Jurkat, Clone E6-1 (cell line): ENCODE measurements around the gene BCL2L15.

ENCODE experiments used
- DNase-seq: peaks from one replicate; pipeline ENCODE4 v3.0.0-alpha.2; 2011; ENCODE audit warnings: low read depth, low spot score
- H3K4me3 ChIP-seq: 2 replicates; pipeline ENCODE4 v1.5.1; 2011; ENCODE audit warnings: mild to moderate bottlenecking, low read length, control low read depth, moderate library complexity

Gene BCL2L15

DNA sequence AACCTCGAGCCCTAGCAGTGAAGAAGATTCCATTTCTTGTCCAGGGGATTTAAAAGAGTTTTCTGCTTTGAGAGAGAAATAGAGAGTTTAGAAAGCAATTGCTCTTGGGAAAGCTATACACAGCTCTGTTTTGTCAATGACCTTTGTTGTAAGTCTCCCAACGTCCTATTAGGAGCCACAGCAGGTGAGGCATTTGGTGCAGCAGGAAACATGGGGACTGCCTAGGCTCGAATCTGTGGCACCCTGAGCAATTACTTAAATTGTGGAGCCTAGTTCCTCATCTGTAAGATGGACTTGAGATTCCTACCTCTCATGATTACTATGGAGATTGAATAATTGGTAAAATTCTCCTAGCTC lies 25.9 kb upstream of the BCL2L15 start:
- no peak for DNase-seq
- no peak overlapping the region for H3K4me3 ChIP-seq

DNA sequence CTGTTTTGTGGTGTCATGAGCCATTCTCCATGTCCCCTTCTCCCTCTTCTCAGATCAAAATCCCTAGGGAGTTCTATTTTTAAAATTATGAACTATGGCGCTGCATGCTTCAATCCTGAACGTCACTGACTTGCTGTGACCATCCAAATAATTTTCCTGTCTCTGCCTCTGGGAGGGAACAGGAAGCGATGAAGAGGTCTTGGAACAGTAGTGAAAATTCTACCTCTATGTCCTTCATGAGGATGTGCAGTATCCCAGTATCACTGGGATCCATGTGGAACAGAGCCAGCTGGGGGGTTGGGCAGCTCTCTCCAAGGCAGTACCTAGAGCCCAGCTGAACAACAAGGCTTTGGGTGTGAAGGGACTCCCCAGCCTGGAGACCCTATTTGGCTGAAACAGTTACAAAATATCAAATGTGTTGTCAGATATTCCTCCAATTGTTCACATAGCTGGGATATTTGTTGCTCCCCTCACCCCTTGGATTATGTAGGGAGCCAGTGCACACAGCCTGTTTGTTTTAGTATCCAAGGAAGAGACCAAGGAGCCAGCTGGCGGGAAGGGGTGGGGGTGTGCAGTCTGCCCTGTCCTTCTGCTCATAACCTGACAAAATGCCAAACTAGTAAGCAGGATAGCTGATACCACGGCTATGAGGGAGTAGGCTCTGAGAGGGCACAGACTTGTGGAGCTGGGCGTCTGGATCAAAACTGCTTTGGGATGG lies 25.4 kb upstream of the BCL2L15 start:
- DNase-seq: no peak
- H3K4me3 ChIP-seq: no peak overlapping the region

DNA sequence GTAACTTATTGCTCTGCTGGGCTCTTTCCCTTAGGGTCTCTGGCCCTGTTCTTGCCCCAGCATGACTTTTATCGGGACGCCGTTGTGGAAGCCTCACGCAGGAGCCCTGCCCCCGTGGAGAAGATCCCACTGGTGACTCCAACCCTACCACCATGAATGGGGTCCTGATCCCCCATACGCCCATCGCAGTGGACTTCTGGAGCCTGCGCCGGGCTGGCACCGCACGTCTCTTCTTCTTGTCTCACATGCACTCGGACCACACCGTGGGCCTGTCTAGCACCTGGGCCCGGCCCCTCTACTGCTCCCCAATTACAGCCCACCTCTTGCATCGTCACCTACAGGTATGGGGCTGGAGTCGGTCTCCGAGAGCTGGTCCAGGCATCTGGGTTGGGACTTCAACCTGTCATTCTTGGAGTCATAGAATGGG lies 18.1 kb upstream of the BCL2L15 start:
- no peak for DNase-seq
- peak overlapping the region; percentile 90 for H3K4me3 ChIP-seq

DNA sequence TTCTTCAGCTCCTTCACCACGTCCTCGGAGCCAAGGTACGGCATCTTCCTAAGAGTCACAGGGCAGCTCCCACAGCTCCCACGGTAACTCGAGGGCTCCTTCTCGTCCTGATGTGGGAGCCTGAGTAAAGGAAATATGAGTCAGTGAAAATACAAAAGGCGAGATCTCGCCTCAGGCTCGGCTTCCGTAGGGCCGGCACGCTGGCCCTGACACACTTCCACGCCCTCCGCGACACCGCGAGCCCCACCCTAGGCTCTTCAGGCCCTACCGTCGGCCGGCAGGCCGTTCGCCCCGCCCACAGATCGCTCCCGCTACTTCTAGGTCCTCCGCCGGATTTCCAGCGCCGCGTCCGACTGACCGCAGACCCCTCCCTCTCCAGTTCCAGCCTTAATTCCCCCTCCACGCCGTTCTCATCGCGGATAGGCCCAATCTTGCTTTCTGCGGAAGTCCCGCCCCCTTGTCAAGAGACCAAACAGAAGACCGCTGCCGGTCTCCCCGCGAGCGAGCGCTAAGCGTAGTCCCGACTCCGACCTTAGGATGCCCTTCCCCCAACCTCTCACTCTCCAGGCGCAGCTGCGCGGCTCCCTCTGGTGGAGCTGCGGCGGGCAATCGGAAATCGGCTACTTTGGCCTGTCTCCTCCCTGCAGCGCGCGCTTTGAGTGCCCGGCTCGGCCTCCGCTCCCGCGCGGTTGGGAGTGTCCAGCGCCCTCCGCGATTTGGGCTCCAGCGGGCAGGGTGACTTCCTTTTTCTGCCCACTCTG lies 17.5 kb upstream of the BCL2L15 start, which contains the start of the genes AP4B1 and DCLRE1B:
Gene AP4B1, minus strand, starts transcription at position 126 of the 761 bp plus-strand sequence. Its CDS starts 82 bp downstream, at position 44.
Gene DCLRE1B, plus strand, starts transcription at position 653 of the 761 bp plus-strand sequence. CDS start 261 bp downstream, outside the sequence.
- DNase-seq: peak; percentile 99
- peak within 1 kb of the TSS; percentile 90 for H3K4me3 ChIP-seq

DNA sequence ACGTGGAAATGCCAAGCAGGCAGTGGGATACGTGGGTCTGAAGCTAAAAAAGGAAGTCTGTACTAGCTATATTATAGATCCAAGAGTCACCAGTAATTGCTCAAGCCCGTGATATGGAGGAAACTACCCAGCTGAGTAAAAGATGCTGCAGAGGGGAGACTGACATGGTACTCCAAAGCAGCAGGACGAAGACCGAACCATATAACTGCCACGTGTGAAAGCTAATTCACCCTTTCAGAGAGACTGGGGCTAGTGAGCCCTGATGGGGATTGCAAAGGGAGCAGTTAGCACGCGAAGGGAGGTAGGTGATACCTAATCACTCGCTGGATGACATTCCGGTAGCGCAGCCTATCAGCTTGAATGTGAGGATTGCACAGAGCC lies 16.9 kb upstream of the BCL2L15 start:
- H3K4me3 ChIP-seq: peak overlapping the region; percentile 90
- no peak for DNase-seq

DNA sequence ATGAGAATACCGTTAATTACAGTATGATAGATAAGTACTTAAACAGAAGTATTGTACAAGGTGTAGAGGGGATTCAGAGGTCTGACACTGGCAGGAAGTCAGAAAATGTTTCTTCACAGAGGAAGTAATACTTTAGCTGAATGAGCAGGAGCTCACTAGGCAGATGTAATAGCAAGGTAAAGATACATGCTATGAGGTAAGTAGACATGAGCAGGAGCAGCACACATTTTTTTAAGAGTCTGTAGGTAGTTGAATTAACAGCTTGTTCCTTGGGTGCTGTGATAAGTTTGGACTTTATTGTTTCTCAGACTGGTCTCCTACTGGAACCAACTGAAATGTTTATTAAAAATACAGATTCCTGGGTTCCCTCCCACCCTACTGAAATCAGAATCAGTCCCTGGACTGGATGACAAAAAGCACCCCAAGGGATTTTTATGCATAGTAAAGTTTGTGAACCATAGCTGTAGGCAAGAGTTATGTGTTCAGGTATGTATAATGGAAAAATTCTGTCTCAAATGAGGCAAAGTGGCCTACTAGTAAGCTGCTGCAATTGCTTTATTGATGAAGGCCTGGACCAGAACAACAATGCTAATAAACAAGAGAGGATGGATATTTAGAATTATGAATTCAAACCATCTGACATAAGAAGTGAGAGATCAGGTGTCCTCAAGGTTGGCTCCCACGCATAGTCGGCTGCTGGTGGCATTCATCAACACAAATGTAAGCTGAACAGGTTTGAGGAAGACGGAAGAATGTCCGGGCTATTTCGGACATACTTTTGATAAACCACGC lies 16.3 kb upstream of the BCL2L15 start:
- no peak for DNase-seq
- H3K4me3 ChIP-seq: peak overlapping the region; percentile 90

DNA sequence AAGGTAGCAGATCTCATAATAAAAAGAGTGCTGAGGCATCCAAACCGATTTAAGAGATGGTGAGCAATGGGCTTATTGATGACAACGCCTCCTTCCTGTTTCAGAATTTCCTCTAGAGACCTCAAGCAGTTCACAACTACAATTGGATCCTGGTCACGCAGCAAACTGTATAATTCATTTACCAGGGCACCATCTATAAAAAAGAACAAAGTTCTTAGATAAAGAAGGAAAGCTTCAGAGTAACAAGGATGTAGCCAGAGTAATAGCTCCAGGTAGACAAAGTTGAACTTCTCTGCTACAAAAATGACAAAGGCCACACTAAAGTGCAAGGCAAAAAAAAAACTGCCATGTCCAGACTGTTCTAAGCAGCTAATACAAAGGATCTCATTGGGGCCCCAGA lies 13.8 kb upstream of the BCL2L15 start:
- no peak overlapping the region for H3K4me3 ChIP-seq
- DNase-seq: no peak

DNA sequence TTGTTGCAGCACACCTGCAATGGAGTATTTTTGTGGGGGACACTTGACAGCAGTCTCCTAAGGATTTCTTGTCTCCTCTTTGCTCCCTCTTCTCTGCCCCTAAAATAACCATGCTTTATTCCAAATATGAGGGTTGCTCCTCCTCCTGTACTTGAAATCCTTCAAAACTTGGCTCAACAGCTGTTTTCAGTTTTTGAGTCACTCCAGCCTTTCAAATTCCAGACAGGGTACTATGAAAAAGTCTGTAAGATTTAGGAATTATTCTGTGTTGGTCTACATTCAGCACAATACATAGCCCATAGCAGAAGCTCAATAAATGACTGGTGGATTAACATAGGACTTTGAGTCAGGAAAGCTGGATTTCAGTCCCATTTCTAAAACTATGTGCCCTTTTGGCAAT lies 11.7 kb upstream of the BCL2L15 start:
- no peak for DNase-seq
- H3K4me3 ChIP-seq: no peak overlapping the region

DNA sequence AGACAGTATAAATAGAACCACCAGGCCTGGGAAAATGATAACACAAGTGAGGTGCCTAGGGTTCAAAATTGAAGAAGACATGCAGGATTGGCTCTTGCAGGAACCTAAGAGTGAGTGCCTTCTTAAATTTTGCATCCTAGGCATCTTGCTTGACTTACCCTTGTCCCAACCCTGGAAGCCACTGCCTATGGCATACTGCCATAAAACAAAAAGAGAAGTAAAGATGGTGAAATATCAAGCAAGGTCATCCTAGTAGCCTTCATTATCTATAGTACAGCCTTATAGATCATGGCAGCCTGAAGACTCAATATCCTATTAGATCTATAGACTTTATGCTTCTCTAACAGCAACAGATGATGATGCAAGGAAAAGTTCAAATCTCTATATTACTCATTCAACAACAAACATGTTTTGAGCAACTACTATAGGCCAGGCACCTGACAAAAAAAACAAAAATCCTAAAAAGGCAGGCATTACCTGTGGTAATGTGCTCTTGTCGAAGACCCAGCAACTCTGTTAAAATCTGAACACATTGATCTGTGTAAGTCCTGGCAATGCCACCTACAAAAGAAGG lies 10.9 kb upstream of the BCL2L15 start:
- no peak for DNase-seq

DNA sequence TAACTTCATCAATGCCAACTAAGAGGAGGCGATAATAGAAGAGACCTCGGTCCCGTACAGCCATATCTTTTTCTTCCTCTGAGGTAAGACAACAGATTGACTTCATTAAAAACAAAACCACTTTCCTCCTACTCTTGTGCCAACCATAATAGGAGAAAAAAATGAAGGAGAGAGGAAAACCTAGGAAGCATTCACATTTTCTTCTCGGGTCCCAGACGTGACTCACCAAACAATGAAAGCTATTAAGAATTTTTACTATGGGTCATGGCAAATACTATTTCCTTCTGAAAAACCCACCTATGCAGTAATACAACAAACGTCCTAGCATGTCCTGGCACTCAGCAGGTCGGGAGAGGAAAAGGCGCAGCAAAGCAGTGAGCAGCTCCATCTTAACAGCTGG lies 8.6 kb upstream of the BCL2L15 start:
- no peak for DNase-seq
- H3K4me3 ChIP-seq: no peak overlapping the region

More for the DNA sequence above, 10.9 kb upstream of the BCL2L15 start:
- H3K4me3 ChIP-seq: no peak overlapping the region

DNA sequence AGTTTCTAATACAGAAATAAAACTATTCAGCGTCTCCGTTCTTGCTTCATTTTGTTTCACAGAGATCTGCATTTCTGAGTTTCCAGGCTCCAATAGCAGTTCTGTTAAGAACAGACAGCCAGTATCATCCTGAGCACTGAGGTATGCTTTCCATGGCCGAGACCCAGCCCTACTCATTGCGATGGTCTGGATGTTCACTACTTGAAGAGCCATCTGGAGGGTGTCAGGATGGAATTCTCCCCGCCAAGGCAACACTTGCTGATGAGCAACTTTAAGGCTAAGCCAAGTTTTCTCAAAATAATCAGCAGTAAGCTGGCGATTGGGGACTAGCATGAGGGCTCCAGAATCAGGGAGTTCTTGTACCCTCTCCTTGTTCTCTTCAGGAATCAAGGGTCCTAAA lies 7.7 kb upstream of the BCL2L15 start:
- DNase-seq: no peak

DNA sequence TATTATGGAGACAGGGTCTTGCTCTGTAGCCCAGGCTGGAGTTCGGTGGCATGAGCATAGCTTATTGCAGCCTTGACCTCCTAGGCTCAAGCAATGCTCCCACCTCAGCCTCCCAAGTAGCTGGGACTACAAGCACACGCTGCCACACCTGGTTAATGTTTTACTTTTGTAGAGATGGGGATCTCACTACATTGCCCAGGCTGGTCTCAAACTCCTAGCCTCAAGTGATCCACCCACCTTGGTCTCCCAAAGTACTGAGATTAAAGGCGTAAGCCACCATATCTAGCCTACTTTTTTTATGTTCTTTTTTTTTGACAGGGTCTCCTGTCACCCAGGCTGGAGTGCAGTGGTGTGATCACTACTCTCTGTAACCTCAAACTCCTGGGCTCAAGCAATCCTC lies 5.9 kb upstream of the BCL2L15 start:
- no peak overlapping the region for H3K4me3 ChIP-seq
- no peak for DNase-seq

More for the DNA sequence above, 7.7 kb upstream of the BCL2L15 start:
- H3K4me3 ChIP-seq: no peak overlapping the region

DNA sequence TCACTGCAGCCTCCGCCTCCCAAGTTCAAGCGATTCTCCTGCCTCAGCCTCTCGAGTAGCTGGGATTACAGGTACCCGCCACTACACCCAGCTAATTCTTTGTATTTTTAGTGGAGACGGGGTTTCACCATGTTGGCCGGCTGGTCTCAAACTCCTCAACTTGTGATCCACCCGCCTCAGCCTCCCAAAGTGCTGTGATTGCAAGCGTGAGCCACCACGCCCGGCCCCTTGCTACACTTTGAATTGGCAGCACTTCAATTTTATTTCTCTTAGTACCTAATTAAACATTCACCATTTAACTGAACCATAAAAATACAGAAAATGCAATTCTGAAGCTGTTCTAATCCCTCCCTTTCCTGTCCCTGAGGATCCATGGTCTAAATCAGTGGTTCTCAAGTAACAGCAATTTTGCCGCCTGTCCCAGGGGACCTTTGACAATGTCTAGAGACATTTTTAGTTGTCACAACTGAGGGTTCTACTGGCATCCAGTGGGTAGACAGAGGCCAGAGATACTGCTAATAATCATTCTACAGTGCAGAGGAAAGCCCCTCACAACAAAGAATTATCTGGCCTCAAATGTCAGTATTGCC lies 4.3 kb upstream of the BCL2L15 start:
- no peak for DNase-seq
- no peak overlapping the region for H3K4me3 ChIP-seq

DNA sequence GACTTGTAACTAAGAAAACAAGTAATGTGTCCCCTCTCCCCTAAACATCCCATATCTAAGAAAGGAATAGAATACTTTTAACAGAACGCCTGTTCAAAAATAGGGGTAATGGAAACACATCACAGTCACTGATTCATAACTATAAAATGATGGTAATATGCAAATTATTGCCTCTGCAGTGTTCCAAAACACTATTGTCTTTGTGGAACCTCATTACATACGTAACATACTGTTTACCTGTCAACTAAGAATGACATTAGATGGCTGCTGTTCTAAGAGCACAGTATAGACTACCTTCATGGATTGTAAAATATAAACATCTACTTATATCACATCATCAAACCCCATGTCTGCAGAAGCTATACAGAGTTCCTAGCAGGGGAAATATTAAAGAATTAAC lies 3.4 kb upstream of the BCL2L15 start:
- no peak for DNase-seq
- no peak overlapping the region for H3K4me3 ChIP-seq

DNA sequence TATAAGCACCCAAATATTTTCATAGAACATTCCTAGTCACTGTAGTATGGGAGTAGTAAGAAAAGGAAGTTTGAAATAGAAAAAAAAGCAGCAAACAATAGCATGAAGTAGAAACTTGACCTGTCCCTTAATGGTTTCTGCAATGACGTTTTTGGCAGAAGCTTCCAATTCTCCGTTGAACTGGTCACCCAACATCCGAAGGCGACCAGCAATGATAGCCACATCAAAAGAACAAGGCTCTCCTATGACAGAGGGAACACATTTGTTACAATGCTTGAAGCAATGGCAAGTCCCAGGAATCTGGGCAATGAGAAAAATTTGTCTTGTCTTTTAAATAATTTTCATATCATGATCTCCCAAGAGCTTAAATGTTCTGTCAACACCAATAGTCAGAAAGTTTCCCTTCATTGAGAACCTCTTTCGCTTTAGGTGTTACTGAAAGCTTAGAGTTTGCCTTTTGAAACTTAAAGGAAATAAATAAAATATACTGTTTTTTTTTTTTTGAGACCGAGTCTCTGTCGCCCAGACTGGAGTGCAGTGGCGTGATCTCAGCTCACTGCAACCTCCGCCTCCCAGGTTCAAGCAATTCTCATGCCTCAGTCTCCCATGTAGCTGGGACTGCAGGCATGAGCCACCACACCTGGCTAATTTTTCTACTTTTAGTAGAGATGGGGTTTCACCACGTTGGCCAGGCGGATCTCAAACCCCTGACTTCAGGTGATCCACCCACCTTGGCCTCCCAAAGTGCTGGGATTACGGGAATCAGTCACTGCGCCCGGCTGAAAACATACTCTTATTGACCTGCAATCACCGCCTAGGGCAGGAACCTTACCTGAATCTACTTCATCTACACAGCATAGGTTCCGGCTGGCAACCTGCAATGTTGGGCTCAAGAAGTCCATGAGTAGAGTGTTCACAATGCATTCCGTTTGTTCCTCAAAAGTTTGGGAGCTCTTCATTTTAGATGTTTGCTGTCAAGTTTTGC lies 672 bp downstream of the BCL2L15 start:
- no peak for DNase-seq
- no peak overlapping the region for H3K4me3 ChIP-seq

DNA sequence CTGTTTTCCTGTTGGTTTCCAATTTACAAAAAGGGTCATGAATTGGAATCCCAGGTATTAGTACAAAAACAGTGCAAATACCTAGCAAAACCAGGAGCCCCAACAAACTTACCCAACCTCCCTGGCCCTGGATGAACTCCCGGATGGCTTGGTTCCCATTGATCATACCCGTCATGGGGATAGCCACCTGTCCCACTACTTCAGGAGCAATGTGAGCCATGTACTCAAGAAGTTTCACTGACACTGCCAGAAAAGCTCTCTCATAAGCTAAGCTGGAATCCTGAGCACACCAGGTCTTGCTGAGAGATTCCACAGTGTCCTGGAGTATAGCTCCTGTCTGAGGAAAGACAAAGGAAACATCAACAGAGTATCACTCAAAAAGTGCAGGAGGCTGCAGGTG lies 5.7 kb downstream of the BCL2L15 start:
- DNase-seq: no peak
- no peak overlapping the region for H3K4me3 ChIP-seq

DNA sequence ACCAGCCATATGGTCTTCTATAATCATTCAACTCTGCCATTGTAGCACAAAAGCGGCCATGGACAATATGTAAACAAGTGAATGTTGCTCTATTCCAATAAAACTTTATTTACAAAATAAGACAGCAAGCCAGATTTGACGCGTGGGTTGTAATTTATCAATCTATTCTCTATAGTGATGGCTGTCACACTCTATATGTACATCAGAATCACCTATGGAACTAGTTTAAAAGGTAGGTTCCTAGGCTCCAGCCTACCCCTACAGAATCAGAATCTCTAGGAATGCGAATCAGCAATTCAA lies 7.7 kb downstream of the BCL2L15 start:
- no peak for DNase-seq
- no peak overlapping the region for H3K4me3 ChIP-seq

DNA sequence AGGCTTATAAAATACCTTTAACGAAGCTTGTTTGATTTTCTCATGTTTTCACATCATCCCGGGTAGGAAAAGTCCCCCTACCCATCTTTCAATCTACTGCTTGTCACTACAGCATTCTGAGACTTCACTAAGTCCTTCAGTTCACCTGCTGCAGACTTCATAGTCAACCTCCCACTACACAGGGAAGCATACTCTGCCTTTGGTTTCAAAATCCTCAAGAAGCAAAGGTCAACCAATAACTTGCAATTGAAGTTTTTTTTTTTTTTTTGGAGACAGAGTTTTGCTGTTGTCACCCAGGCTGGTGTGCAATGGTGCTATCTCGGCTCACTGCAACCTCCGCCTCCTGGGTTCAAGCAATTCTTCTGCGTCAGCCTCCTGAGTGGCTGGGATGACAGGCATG lies 11.2 kb downstream of the BCL2L15 start:
- no peak overlapping the region for H3K4me3 ChIP-seq
- DNase-seq: no peak
